HG03025 (cell line): ENCODE data around the gene KRT39.
"Not testable (repeated sequence)": the region's sequence is repeated elsewhere in the genome, so short reads cannot be mapped to it uniquely, and the experiment has no call there.

Source experiments
- ATAC-seq: cut with Tn5 transposase; IDR thresholded peaks from one replicate; pipeline ENCODE4 v1.9.1; 2021; ENCODE audit warnings: mild to moderate bottlenecking, moderate library complexity; ENCODE audit not compliant: unreplicated experiment, low FRiP score

Gene KRT39

DNA sequence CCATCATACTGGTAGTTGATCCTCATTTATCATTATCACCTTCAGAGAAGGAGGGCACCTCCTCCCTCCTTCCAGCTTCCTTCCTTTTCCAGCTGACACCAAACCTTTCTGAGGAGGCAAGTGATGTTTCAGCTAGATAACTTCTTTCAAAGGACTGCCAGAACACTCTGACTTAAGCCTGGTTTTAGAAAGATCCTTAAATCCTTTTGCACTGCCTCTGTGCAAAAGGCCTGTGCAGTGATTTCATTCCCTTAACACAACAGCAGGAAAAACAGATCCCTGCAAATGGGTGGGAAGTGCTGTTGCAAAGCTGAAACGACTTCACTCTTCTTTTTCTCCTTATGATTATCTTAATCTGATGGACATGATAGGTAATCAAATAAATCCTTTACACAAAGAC lies 22.2 kb downstream of the KRT39 start:
- ATAC-seq = no peak

- no peak for ATAC-seq
These were observed 24.2 kb downstream of the KRT39 start for GRCh38 chr17:40942553-40942952.

- ATAC-seq = no peak
These were observed 26.5 kb downstream of the KRT39 start for GRCh38 chr17:40940266-40940665.

- no peak for ATAC-seq
These were observed 27.8 kb downstream of the KRT39 start for GRCh38 chr17:40938981-40939380.

DNA sequence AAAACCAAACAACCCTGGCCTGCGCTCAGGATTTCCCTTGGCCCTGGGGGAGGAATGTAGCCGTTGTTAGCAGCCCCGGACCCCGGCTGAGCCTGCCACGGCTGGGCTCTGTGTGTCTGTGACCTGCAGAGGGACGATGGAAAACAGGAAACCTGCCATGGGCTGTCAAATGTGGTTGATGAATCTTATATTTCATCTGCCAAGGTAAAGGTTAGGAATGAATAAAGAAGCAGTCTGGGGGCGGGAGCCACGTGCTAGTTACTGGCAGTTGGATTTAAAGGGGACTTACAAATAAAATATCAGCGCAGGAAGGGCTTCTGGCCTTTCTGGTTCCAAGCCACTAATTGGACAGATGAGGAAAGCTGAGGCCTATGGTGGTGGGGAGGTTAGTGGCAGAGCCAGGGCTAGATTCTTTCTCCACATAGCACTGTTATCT lies 29.3 kb downstream of the KRT39 start, which contains the start of gene KRT23:
KRT23 (minus strand) TSS at position 263 of the 436 bp plus-strand sequence. CDS start 1,043 bp downstream, outside the sequence.
- no peak for ATAC-seq

- no peak for ATAC-seq
These were observed 29.8 kb downstream of the KRT39 start for GRCh38 chr17:40936976-40937375.

- no peak for ATAC-seq
These were observed 30.2 kb downstream of the KRT39 start for GRCh38 chr17:40936437-40936971.

GRCh38 chr17:40935624-40936023 lies 31.1 kb downstream of the KRT39 start:
- no peak for ATAC-seq

GRCh38 chr17:40932608-40933007 lies 34.1 kb downstream of the KRT39 start:
- no peak for ATAC-seq

- no peak for ATAC-seq
These were observed 35.4 kb downstream of the KRT39 start for GRCh38 chr17:40931311-40931710.

DNA sequence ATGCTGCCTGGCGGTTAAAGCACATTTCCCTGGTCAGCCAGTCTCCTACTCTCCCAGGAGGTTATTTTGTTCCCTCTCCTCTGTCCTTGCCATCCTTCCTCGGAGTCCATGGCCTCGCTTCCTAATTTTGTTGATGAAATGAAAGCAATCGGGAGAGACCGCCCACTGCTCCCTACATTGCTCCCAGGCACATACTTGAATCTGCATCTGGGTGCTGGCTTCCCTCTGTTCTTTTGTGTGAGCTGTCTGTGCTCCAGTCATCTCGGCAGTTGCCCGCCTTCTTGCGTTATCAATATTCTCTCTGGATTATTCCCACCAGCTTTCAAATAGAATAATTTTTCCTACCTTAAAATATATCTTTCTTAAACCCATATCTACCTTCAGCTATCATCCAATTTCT lies 40.4 kb downstream of the KRT39 start:
- ATAC-seq = no peak

DNA sequence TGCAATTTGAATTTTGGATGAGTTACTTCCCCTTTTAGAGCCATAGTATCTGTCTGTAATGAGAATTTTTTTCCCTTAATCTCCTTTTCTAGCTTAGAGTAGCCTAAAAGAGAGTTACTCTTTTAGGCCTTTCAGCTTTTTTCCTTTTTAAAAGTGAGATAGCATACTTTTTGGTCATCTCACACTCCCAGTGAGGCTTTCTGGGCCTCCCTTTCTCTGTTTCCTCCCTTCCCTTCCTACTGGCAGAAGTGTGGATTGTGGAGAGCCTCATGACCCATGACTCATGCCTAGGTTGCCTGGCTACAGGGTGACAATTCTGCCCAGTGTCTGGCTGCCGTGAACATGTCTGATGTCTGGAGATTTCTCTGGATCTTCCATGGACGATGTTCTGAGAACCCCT lies 44.5 kb downstream of the KRT39 start:
- no peak for ATAC-seq

DNA sequence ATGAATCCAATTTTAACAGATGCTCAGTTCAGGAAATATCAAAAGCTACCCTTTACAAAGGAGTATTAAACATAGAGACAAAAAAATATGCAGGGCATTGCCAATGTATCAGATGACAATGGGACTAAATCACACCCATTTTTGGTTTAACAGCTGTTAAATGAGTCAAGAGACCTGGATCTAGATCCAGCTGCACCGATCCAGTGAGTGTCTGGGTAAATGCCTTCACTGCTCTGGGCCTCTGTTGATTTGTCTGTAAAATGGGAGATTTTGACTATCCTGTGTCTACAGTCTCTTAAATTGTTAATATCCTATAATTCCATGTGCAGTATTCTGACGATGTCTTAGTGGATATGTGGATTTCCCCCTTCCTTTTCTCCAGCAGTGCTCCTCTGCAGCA lies 45.7 kb downstream of the KRT39 start:
- ATAC-seq = no peak

GRCh38 chr17:40917116-40917515 lies 49.6 kb downstream of the KRT39 start:
- not testable (repeated sequence) for ATAC-seq

DNA sequence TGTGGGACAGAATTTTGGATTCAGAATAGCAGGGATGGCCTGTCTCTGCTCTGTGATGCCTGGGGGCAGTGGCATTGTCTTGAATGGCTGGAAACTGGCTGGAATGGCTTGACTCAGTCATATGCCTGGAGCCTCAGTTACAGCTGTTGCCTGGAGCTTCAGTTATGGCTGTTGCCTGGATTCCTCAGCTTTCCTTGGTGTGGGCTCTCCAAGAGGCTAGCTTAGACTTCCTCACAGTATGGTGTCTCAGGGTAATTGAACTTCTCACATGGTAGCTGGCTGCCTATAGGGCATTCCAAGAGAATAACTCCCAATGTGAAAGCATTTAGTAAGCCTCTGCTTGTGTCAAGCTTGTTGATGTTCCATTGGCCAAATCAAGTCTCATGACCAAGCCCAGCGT lies 50.4 kb downstream of the KRT39 start:
- ATAC-seq = no peak

- ATAC-seq = no peak
These were observed 51.0 kb downstream of the KRT39 start for GRCh38 chr17:40915721-40916256.

DNA sequence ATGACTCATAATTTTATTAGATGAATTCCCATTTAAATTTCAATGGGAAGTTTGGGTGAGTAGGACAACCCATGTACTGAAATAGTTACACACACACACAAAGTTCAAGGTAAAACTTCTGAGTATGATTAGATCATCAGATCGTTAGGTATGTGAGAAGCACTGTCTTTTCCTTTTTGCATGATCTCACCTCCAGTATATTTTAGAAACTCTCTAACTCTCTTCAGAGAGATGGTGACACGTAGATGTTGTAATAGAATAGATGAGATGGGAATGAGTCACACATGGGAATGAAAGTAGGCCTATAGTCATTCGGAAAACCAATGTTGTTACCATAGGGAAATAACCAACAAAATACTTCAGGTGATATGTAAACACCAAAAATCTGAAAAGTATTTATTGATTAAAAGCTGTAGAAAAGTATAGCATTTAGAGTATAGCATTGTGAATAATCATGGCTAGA lies 51.5 kb downstream of the KRT39 start:
- no peak for ATAC-seq

GRCh38 chr17:40914075-40914855 lies 52.5 kb downstream of the KRT39 start:
- ATAC-seq = no peak

GRCh38 chr17:40912486-40913210 lies 54.1 kb downstream of the KRT39 start:
- no peak for ATAC-seq

- ATAC-seq = no peak
These were observed 56.3 kb downstream of the KRT39 start for GRCh38 chr17:40910441-40910841.

- ATAC-seq = no peak
These were observed 57.0 kb downstream of the KRT39 start for GRCh38 chr17:40909755-40910154.
